ENCODE results near the gene H2BK1.

H2BK1 gene

DNA sequence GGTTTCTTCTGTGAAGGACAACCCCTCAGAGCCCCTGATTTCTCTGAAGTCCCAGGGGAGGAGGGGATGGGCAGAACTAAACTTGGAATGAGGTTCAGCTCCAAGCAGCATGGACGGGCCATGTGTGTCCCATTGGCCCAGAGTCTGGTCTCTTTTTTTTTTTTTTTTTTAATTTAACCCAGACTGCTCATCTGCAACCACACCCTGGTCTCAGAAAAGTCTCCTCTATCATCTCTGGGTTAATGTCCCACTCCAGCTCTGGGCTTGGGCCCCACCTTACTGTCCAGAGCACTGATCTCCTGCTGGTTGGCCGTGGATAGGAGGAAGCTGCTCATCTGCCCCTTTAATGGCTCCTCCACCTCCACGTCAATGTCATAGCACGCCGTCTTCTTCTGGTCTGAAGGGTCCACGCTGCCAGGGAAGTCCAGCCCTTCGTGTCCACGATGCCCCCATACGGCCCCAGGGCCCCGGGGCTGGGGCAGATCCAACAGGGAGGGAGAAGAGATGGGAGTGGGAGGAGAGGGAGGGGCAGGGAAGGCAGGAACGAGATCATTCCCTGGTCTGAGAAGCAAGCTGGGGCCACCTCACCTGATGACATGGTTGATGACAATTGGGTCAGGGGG is 29.7 kb upstream of the H2BK1 start:
- DNase-seq (ENCODE audit: low read depth, low spot score): no peak
- no peaks in the 10 kb centered on the region for H3K9me3 ChIP-seq (ENCODE audit: control insufficient read depth, insufficient read depth, low read length)
- no peak overlapping the region for H3K4me3 ChIP-seq (ENCODE audit: low read length)
- H3K27ac ChIP-seq (ENCODE audit: low read length): no peak overlapping the region
- WGBS (ENCODE audit: insufficient coverage, insufficient read length): no CpG with 5 or more reads among the region's 11 CpGs
- peaks cover 2% of the 10 kb centered on the region for H3K4me1 ChIP-seq (ENCODE audit: control insufficient read depth, insufficient read depth, low read length)
- no peaks in the 10 kb centered on the region for H3K27me3 ChIP-seq (ENCODE audit: control insufficient read depth, insufficient read depth, low read length)
- H3K36me3 ChIP-seq (ENCODE audit: control insufficient read depth, insufficient read depth, low read length): peaks cover 18% of the 10 kb centered on the region

DNA sequence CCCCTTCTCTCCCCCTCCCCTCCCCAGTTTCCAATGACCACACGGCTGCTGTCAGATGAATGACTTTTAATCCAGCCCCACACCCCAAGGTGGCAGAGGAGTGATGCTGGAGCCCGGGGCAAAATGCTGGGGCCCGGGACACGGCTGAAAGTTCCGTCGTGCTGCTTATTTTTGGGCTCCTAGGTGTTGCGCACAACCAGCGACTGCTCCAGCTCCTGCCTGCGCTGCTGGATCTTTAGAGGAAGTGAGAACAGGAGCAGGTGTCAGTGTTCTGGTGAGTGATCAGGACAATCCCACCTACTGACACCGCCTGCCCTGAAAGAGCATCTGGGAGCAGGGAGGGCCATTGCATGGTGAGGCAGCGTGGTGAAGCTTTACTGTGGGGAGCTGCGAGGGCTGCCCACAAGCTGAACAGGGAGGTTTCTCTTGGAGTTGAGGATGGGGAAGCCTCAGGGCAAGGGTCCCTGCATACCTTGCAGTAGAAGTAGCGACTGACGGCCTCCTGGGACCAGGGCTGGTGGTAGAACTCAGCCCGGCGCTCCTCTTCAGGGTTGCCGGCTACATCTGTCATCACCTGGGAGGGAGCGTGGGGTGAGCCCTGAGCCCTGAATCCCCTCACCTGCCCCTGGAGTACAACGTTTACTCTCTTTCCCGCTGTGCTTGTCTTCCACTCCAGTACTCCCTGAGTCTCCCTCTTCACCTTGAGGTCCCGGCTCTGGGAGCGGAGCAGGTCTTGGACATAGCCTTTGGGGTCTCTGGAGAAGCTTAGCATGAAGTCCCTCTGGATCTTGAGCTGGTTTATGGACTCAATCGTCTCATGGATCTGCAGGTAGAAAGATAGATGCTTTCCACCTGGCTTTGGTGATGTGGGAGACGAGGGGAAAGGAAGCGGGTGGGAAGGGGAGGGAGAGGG is 28.9 kb upstream of the H2BK1 start:
- Histone ChIP-seq H3K4me1 (ENCODE audit: control insufficient read depth, insufficient read depth, low read length) (peaks cover 2% of the 10 kb centered on the region), H3K27ac (ENCODE audit: low read length) (no peak overlapping the region), H3K4me3 (ENCODE audit: low read length) (no peak overlapping the region), H3K36me3 (ENCODE audit: control insufficient read depth, insufficient read depth, low read length) (peaks cover 19% of the 10 kb centered on the region), H3K27me3 (ENCODE audit: control insufficient read depth, insufficient read depth, low read length) (no peaks in the 10 kb centered on the region), H3K9me3 (ENCODE audit: control insufficient read depth, insufficient read depth, low read length) (no peaks in the 10 kb centered on the region)
- WGBS (ENCODE audit: insufficient coverage, insufficient read length): no CpG with 5 or more reads among the region's 25 CpGs
- no peak for DNase-seq (ENCODE audit: low read depth, low spot score)

DNA sequence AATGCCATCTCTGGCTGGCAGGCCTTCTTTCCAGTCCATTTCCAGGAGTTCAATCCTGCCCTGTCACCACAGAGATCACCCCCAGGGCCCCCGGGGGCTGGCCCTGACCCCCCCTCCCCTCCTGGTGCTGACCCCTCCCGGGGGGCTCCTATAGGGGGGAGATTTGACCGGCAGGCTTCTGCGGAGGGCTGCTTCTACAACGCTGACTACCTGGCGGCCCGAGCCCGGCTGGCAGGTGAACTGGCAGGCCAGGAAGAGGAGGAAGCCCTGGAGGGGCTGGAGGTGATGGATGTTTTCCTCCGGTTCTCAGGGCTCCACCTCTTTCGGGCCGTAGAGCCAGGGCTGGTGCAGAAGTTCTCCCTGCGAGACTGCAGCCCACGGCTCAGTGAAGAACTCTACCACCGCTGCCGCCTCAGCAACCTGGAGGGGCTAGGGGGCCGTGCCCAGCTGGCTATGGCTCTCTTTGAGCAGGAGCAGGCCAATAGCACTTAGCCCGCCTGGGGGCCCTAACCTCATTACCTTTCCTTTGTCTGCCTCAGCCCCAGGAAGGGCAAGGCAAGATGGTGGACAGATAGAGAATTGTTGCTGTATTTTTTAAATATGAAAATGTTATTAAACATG is 28.0 kb upstream of the H2BK1 start:
- Histone ChIP-seq H3K36me3 (ENCODE audit: control insufficient read depth, insufficient read depth, low read length) (peaks cover 19% of the 10 kb centered on the region), H3K27me3 (ENCODE audit: control insufficient read depth, insufficient read depth, low read length) (no peaks in the 10 kb centered on the region), H3K4me1 (ENCODE audit: control insufficient read depth, insufficient read depth, low read length) (0 out of 2 replicates have a peak, but pooled peaks cover 1% of the 10 kb centered on the region), H3K27ac (ENCODE audit: low read length) (no peak overlapping the region), H3K4me3 (ENCODE audit: low read length) (no peak overlapping the region), H3K9me3 (ENCODE audit: control insufficient read depth, insufficient read depth, low read length) (no peaks in the 10 kb centered on the region)
- DNase-seq (ENCODE audit: low read depth, low spot score): no peak
- no CpG with 5 or more reads among the region's 17 CpGs for WGBS (ENCODE audit: insufficient coverage, insufficient read length)

DNA sequence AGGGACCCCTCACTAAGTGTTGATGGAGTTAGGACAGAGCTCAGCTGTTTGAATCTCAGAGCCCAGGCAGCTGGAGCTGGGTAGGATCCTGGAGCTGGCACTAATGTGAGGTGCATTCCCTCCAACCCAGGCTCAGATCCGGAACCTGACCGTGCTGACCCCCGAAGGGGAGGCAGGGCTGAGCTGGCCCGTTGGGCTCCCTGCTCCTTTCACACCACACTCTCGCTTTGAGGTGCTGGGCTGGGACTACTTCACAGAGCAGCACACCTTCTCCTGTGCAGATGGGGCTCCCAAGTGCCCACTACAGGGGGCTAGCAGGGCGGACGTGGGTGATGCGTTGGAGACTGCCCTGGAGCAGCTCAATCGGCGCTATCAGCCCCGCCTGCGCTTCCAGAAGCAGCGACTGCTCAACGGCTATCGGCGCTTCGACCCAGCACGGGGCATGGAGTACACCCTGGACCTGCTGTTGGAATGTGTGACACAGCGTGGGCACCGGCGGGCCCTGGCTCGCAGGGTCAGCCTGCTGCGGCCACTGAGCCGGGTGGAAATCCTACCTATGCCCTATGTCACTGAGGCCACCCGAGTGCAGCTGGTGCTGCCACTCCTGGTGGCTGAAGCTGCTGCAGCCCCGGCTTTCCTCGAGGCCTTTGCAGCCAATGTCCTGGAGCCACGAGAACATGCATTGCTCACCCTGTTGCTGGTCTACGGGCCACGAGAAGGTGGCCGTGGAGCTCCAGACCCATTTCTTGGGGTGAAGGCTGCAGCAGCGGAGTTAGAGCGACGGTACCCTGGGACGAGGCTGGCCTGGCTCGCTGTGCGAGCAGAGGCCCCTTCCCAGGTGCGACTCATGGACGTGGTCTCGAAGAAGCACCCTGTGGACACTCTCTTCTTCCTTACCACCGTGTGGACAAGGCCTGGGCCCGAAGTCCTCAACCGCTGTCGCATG is 27.2 kb upstream of the H2BK1 start:
- Histone ChIP-seq H3K36me3 (ENCODE audit: control insufficient read depth, insufficient read depth, low read length) (peaks cover 19% of the 10 kb centered on the region), H3K4me3 (ENCODE audit: low read length) (no peak overlapping the region), H3K9me3 (ENCODE audit: control insufficient read depth, insufficient read depth, low read length) (no peaks in the 10 kb centered on the region), H3K4me1 (ENCODE audit: control insufficient read depth, insufficient read depth, low read length) (0 out of 2 replicates have a peak, but pooled peaks cover 2% of the 10 kb centered on the region), H3K27me3 (ENCODE audit: control insufficient read depth, insufficient read depth, low read length) (no peaks in the 10 kb centered on the region), H3K27ac (ENCODE audit: low read length) (no peak overlapping the region)
- no peak for DNase-seq (ENCODE audit: low read depth, low spot score)
- no CpG with 5 or more reads among the region's 44 CpGs for WGBS (ENCODE audit: insufficient coverage, insufficient read length)

DNA sequence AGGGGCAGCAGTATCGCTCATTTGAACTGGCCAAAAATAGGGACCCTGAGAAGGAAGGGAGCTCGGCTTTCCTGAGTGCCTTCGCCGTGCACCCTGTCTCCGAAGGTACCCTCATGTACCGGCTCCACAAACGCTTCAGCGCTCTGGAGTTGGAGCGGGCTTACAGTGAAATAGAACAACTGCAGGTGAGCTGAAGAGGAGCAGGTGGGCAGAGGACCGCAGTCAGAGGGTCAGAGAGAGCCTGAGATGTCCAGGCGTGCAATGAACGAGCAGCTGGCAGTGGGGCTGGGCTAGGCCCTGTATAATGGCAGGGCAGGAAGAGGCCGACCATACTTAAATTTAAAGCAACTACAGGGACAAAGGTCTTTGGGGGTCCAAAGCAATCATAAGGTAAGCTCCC is 26.1 kb upstream of the H2BK1 start:
- H3K36me3 ChIP-seq (ENCODE audit: control insufficient read depth, insufficient read depth, low read length): peaks cover 19% of the 10 kb centered on the region

DNA sequence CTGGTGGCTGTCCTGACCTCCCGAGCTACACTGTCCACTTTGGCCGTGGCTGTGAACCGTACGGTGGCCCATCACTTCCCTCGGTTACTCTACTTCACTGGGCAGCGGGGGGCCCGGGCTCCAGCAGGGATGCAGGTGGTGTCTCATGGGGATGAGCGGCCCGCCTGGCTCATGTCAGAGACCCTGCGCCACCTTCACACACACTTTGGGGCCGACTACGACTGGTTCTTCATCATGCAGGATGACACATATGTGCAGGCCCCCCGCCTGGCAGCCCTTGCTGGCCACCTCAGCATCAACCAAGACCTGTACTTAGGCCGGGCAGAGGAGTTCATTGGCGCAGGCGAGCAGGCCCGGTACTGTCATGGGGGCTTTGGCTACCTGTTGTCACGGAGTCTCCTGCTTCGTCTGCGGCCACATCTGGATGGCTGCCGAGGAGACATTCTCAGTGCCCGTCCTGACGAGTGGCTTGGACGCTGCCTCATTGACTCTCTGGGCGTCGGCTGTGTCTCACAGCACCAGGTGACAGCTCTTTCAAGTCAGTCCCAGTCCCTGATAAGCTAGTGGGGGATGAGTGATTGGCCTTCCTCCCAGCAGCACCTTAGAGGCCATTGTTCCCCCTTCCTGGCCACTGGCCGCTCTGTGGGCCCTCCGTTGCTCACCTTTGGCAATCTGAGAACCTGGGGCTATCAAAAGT is 25.0 kb upstream of the H2BK1 start:
- no peak overlapping the region for H3K27ac ChIP-seq (ENCODE audit: low read length)
- 0 out of 2 replicates have a peak, but pooled peaks cover 2% of the 10 kb centered on the region for H3K4me1 ChIP-seq (ENCODE audit: control insufficient read depth, insufficient read depth, low read length)
- H3K4me3 ChIP-seq (ENCODE audit: low read length): no peak overlapping the region
- no peaks in the 10 kb centered on the region for H3K27me3 ChIP-seq (ENCODE audit: control insufficient read depth, insufficient read depth, low read length)
- no CpG with 5 or more reads among the region's 28 CpGs for WGBS (ENCODE audit: insufficient coverage, insufficient read length)
- H3K36me3 ChIP-seq (ENCODE audit: control insufficient read depth, insufficient read depth, low read length): peaks cover 19% of the 10 kb centered on the region
- H3K9me3 ChIP-seq (ENCODE audit: control insufficient read depth, insufficient read depth, low read length): no peaks in the 10 kb centered on the region
- DNase-seq (ENCODE audit: low read depth, low spot score): no peak

More for the DNA sequence above, 26.1 kb upstream of the H2BK1 start:
- DNase-seq (ENCODE audit: low read depth, low spot score): no peak
- 0 out of 2 replicates have a peak, but pooled peaks cover 2% of the 10 kb centered on the region for H3K4me1 ChIP-seq (ENCODE audit: control insufficient read depth, insufficient read depth, low read length)
- H3K27ac ChIP-seq (ENCODE audit: low read length): no peak overlapping the region
- WGBS (ENCODE audit: insufficient coverage, insufficient read length): no CpG with 5 or more reads among the region's 13 CpGs
- no peaks in the 10 kb centered on the region for H3K27me3 ChIP-seq (ENCODE audit: control insufficient read depth, insufficient read depth, low read length)
- H3K4me3 ChIP-seq (ENCODE audit: low read length): no peak overlapping the region
- H3K9me3 ChIP-seq (ENCODE audit: control insufficient read depth, insufficient read depth, low read length): no peaks in the 10 kb centered on the region

DNA sequence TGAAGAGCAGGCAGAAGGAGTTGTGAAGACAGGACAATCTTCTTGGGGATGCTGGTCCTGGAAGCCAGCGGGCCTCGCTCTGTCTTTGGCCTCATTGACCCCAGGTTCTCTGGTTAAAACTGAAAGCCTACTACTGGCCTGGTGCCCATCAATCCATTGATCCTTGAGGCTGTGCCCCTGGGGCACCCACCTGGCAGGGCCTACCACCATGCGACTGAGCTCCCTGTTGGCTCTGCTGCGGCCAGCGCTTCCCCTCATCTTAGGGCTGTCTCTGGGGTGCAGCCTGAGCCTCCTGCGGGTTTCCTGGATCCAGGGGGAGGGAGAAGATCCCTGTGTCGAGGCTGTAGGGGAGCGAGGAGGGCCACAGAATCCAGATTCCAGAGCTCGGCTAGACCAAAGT is 23.5 kb upstream of the H2BK1 start:
- WGBS (ENCODE audit: insufficient coverage, insufficient read length): no CpG with 5 or more reads among the region's 9 CpGs
- H3K27ac ChIP-seq (ENCODE audit: low read length): no peak overlapping the region
- DNase-seq (ENCODE audit: low read depth, low spot score): no peak
- peaks cover 19% of the 10 kb centered on the region for H3K36me3 ChIP-seq (ENCODE audit: control insufficient read depth, insufficient read depth, low read length)
- no peaks in the 10 kb centered on the region for H3K9me3 ChIP-seq (ENCODE audit: control insufficient read depth, insufficient read depth, low read length)
- H3K4me3 ChIP-seq (ENCODE audit: low read length): no peak overlapping the region
- H3K4me1 ChIP-seq (ENCODE audit: control insufficient read depth, insufficient read depth, low read length): 0 out of 2 replicates have a peak, but pooled peaks cover 2% of the 10 kb centered on the region
- no peaks in the 10 kb centered on the region for H3K27me3 ChIP-seq (ENCODE audit: control insufficient read depth, insufficient read depth, low read length)

DNA sequence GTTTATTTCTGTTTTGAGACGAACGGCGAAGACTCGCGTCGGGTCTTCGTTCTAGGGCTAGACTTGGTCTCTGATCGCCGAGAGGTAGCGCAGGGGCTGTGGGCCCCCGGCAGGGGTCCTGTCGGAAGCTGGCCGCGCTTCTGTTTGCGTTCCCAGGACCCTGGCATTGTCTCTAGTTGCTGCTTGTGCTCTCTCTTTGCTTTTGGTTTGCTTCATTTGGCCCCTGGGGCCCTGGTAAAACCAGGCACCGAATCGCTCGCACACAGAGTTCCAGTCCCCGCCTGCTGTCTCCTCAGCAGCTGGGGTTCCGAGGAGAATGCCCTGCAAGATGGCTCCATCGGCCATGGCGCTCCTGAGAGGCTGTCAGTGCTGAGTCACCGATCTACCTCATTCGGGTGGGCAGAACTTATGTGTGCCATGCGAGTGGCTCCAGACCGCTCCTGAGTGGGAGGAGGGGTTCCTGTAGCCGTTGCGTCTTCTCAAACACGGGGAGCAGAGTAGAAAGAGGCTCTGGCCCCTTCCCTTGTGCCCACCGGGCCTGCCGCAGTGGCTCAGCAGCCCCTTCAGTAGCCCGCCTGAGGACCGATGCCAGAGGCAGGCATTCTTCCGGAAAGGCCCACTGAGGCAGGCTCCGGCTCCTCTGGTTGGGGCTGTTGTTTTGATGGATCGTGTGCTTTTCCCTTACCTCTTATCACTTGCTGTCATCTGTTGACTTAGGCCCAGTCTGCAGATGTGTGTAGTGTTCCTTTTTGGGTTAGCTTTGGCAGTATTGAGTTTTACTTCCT is 22.8 kb upstream of the H2BK1 start:
- H3K9me3 ChIP-seq (ENCODE audit: control insufficient read depth, insufficient read depth, low read length): no peaks in the 10 kb centered on the region
- peak overlapping the region; percentile 60; the same call in 1 of the 2 replicates for H3K4me3 ChIP-seq (ENCODE audit: low read length)
- DNase-seq (ENCODE audit: low read depth, low spot score): no peak
- H3K27me3 ChIP-seq (ENCODE audit: control insufficient read depth, insufficient read depth, low read length): no peaks in the 10 kb centered on the region
- 0 out of 2 replicates have a peak, but pooled peaks cover 2% of the 10 kb centered on the region for H3K4me1 ChIP-seq (ENCODE audit: control insufficient read depth, insufficient read depth, low read length)
- WGBS (ENCODE audit: insufficient coverage, insufficient read length): no CpG with 5 or more reads among the region's 36 CpGs
- H3K36me3 ChIP-seq (ENCODE audit: control insufficient read depth, insufficient read depth, low read length): peaks cover 19% of the 10 kb centered on the region
- no peak overlapping the region for H3K27ac ChIP-seq (ENCODE audit: low read length)

All from iPS DF 6.9 (cell line).